HEK293 (cell line): ENCODE measurements around the gene RNASEH2A.

ENCODE experiments used
- CTCF ChIA-PET: fragments of 350-600 bp; formaldehyde crosslinking; extraction: SDS; loops from one replicate; lab custom pipeline; 2021; ENCODE audit warnings: antibody characterized with exemption; lab: Yijun Ruan, JAX
- POLR2A ChIA-PET: fragments of 300-600 bp; formaldehyde crosslinking; extraction: SDS; loops from one replicate; lab custom pipeline; 2020; ENCODE audit warnings: antibody characterized with exemption, inconsistent platforms; lab: Yijun Ruan, JAX
- H3K27ac ChIP-seq: fragments of 200-500 bp; sonication (Bioruptor generic); 2 replicates; pipeline ENCODE4 v1.5.1; 2014; ENCODE audit warnings: low read depth, low read length, control low read depth, inconsistent platforms; ENCODE audit errors: extremely low read depth
- H3K36me3 ChIP-seq, 2 experiments: fragments of 200-500 bp in 1 of 2; sonication (Bioruptor generic) in 1 of 2; 1 replicate in 1 of 2; 2 replicates in 1 of 2; pipeline ENCODE4 v1.5.1; 2014 to 2017; ENCODE audit warnings: inconsistent platforms in 2 of 2, low read length in 2 of 2; ENCODE audit not compliant: control insufficient read depth in 2 of 2, insufficient read depth in 1 of 2
- H3K4me1 ChIP-seq: fragments of 200-500 bp; sonication (Bioruptor generic); 2 replicates; pipeline ENCODE4 v1.5.1; 2014; ENCODE audit warnings: mild to moderate bottlenecking, low read length, inconsistent platforms; ENCODE audit not compliant: control insufficient read depth, insufficient read depth
- H3K4me3 ChIP-seq: 2 replicates; pipeline ENCODE4 v1.5.1; 2011; ENCODE audit warnings: low read depth, mild to moderate bottlenecking, control low read depth, low read length, moderate library complexity
- H3K9me3 ChIP-seq: fragments of 200-500 bp; sonication (Bioruptor generic); 2 replicates; pipeline ENCODE4 v1.5.1; 2014; ENCODE audit warnings: low read depth, low read length, inconsistent platforms; ENCODE audit not compliant: control insufficient read depth, insufficient read depth
- KLF16 ChIP-seq: fragments of 450-650 bp; formaldehyde crosslinking; IDR thresholded peaks from 2 replicates; pipeline ENCODE4 v1.5.1; 2017; ENCODE audit warnings: missing biosample characterization, missing genetic modification characterization
- SP2 ChIP-seq: fragments of 450-650 bp; formaldehyde crosslinking; IDR thresholded peaks from 2 replicates; pipeline ENCODE4 v1.5.1; 2016; ENCODE audit warnings: missing biosample characterization, missing genetic modification characterization
- SP3 ChIP-seq: fragments of 450-650 bp; formaldehyde crosslinking; IDR thresholded peaks from 2 replicates; pipeline ENCODE4 v1.5.1; 2016; ENCODE audit warnings: missing biosample characterization, missing genetic modification characterization
- YY2 ChIP-seq: fragments of 450-650 bp; formaldehyde crosslinking; IDR thresholded peaks from 2 replicates; pipeline ENCODE4 v1.5.1; 2016; ENCODE audit warnings: missing biosample characterization, missing genetic modification characterization
- ZBTB7A ChIP-seq: fragments of 450-650 bp; formaldehyde crosslinking; IDR thresholded peaks from 2 replicates; pipeline ENCODE4 v1.5.1; 2016; ENCODE audit warnings: low read depth, missing biosample characterization, missing genetic modification characterization
- ZFP3 ChIP-seq: fragments of 450-650 bp; formaldehyde crosslinking; IDR thresholded peaks from 2 replicates; pipeline ENCODE4 v1.5.1; 2016; ENCODE audit warnings: low read depth, missing biosample characterization, missing genetic modification characterization
- ZNF146 ChIP-seq: fragments of 450-650 bp; formaldehyde crosslinking; IDR thresholded peaks from 2 replicates; pipeline ENCODE4 v1.5.1; 2016; ENCODE audit warnings: missing biosample characterization, missing genetic modification characterization
- ZNF19 ChIP-seq: fragments of 450-650 bp; formaldehyde crosslinking; IDR thresholded peaks from 2 replicates; pipeline ENCODE4; 2016; ENCODE audit warnings: missing biosample characterization, missing genetic modification characterization, low read depth
- ZNF221 ChIP-seq: fragments of 450-650 bp; formaldehyde crosslinking; IDR thresholded peaks from 2 replicates; pipeline ENCODE4 v1.5.1; 2017; ENCODE audit warnings: missing biosample characterization, missing genetic modification characterization, borderline replicate concordance
- ZNF239 ChIP-seq: fragments of 450-650 bp; formaldehyde crosslinking; IDR thresholded peaks from 2 replicates; pipeline ENCODE4 v1.5.1; 2016; ENCODE audit warnings: missing biosample characterization, missing genetic modification characterization
- ZNF292 ChIP-seq: fragments of 450-650 bp; formaldehyde crosslinking; IDR thresholded peaks from 2 replicates; pipeline ENCODE4 v1.5.1; 2016; ENCODE audit warnings: low read depth, missing biosample characterization, missing genetic modification characterization, borderline replicate concordance
- ZNF426 ChIP-seq: fragments of 450-650 bp; formaldehyde crosslinking; IDR thresholded peaks from 2 replicates; pipeline ENCODE4 v1.5.1; 2017; ENCODE audit warnings: missing biosample characterization, missing genetic modification characterization, mild to moderate bottlenecking, inconsistent platforms, moderate library complexity
- ZNF701 ChIP-seq: fragments of 450-650 bp; formaldehyde crosslinking; IDR thresholded peaks from 2 replicates; pipeline ENCODE4 v1.5.1; 2016; ENCODE audit warnings: missing biosample characterization, missing genetic modification characterization
- ZNF707 ChIP-seq: fragments of 450-650 bp; formaldehyde crosslinking; IDR thresholded peaks from 2 replicates; pipeline ENCODE4 v1.5.1; 2016; ENCODE audit warnings: missing biosample characterization, missing genetic modification characterization
- ZNF843 ChIP-seq: fragments of 450-650 bp; formaldehyde crosslinking; IDR thresholded peaks from 2 replicates; pipeline ENCODE4 v1.5.1; 2016; ENCODE audit warnings: missing biosample characterization, missing genetic modification characterization
- TF ChIP-seq, protein P1 (sequence below): fragments of 450-650 bp; formaldehyde crosslinking; IDR thresholded peaks from 2 replicates; pipeline ENCODE4 v1.5.1; 2016; ENCODE audit warnings: missing biosample characterization, missing genetic modification characterization
- TF ChIP-seq, protein P2 (sequence below): fragments of 450-650 bp; formaldehyde crosslinking; IDR thresholded peaks from 2 replicates; pipeline ENCODE4 v1.5.1; 2016; ENCODE audit warnings: missing biosample characterization, missing genetic modification characterization
- TF ChIP-seq, protein P3 (sequence below): fragments of 450-650 bp; formaldehyde crosslinking; IDR thresholded peaks from 2 replicates; pipeline ENCODE4 v1.5.1; 2016; ENCODE audit warnings: missing biosample characterization, missing genetic modification characterization
- TF ChIP-seq, protein P4 (sequence below): fragments of 450-650 bp; formaldehyde crosslinking; IDR thresholded peaks from 2 replicates; pipeline ENCODE4 v1.5.1; 2016; ENCODE audit warnings: missing biosample characterization, missing genetic modification characterization, borderline replicate concordance

RNASEH2A gene

DNA sequence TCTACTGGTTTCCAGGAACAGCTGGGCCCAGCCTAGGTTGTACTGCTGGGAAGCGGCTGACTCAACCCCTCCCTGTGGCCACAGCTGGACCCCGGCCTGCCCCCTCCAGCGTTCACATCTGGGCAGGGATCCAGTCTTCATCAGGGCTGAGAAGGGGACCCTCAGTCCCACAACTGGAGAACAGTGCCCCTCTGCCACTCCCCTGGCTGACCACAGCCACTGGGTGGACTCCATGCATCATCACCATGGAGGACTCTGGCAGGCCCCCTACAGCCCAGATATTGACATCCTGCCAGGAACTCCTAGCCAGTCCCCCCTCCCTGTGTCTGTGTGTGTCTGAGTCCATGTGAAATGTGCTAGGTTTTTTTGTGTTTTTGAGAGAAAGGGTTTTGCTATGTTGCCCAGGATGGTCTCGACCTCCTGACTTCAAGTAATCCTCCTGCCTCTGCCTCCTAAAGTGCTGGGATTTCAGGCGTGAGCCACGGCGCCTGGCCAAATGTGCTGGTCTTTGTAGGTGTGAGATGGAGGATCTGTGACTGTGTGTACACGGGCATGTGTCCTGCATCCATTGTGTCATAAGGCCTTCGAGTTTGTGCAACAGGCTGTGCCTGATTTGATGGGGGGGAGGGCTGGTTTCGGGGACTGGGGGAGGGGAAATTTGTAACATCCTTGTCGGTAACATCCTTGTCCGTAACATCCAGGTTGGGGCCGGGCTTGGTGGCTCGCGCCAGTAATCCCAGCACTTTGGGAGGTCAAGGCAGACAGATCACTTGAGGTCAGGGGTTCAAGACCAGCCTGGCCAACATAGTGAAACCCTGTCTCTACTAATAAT is 27.0 kb upstream of the RNASEH2A start (continued):
- TF ChIP-seq, protein P1, sequence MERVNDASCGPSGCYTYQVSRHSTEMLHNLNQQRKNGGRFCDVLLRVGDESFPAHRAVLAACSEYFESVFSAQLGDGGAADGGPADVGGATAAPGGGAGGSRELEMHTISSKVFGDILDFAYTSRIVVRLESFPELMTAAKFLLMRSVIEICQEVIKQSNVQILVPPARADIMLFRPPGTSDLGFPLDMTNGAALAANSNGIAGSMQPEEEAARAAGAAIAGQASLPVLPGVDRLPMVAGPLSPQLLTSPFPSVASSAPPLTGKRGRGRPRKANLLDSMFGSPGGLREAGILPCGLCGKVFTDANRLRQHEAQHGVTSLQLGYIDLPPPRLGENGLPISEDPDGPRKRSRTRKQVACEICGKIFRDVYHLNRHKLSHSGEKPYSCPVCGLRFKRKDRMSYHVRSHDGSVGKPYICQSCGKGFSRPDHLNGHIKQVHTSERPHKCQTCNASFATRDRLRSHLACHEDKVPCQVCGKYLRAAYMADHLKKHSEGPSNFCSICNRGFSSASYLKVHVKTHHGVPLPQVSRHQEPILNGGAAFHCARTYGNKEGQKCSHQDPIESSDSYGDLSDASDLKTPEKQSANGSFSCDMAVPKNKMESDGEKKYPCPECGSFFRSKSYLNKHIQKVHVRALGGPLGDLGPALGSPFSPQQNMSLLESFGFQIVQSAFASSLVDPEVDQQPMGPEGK (tag by site-specific recombination): peak; percentile 72
- TF ChIP-seq KLF16 (tag by site-specific recombination): no peak
- no peak for TF ChIP-seq ZFP3 (tag by site-specific recombination)
- no peak for TF ChIP-seq ZNF19
- TF ChIP-seq SP2: no peak
- TF ChIP-seq, protein P2, sequence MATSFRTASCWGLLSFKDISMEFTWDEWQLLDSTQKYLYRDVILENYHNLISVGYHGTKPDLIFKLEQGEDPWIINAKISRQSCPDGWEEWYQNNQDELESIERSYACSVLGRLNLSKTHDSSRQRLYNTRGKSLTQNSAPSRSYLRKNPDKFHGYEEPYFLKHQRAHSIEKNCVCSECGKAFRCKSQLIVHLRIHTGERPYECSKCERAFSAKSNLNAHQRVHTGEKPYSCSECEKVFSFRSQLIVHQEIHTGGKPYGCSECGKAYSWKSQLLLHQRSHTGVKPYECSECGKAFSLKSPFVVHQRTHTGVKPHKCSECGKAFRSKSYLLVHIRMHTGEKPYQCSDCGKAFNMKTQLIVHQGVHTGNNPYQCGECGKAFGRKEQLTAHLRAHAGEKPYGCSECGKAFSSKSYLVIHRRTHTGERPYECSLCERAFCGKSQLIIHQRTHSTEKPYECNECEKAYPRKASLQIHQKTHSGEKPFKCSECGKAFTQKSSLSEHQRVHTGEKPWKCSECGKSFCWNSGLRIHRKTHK (tag by site-specific recombination): no peak
- no peak for TF ChIP-seq YY2 (tag by site-specific recombination)
- no peak for TF ChIP-seq ZNF426 (tag by site-specific recombination)
- TF ChIP-seq, protein P3, sequence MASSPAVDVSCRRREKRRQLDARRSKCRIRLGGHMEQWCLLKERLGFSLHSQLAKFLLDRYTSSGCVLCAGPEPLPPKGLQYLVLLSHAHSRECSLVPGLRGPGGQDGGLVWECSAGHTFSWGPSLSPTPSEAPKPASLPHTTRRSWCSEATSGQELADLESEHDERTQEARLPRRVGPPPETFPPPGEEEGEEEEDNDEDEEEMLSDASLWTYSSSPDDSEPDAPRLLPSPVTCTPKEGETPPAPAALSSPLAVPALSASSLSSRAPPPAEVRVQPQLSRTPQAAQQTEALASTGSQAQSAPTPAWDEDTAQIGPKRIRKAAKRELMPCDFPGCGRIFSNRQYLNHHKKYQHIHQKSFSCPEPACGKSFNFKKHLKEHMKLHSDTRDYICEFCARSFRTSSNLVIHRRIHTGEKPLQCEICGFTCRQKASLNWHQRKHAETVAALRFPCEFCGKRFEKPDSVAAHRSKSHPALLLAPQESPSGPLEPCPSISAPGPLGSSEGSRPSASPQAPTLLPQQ (tag by site-specific recombination): peak; percentile 29; the same call in 1 of the 2 replicates
- TF ChIP-seq ZNF221 (tag by site-specific recombination): no peak
- TF ChIP-seq ZNF239: no peak
- no peak for TF ChIP-seq ZNF701 (tag by site-specific recombination)

DNA sequence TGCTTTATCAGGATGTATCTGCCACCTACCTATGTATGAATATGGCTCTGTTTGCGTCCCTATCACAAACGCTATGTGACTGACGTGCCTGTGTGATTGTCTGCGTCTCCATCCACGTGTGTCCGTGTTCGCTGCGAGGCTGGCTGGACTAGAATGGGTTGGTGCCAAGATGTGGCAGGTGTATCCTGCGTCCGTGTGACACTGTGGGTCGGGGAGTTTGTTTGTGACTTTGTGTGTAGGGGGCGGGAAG is 24.3 kb upstream of the RNASEH2A start:
- peak overlapping the region; percentile 47 for H3K4me3 ChIP-seq
- ChIA-PET POLR2A (interaction anchor here (1.2 to 2.7 kb wide), 3 partner anchors 8 to 42 kb away, joined by 4 to 33 read pairs (median 4); partner anchors contain the start of gene JUNB), CTCF (interaction anchor here (0.7 to 11.4 kb wide), 3 partner anchors 9 to 16 kb away, joined by 3 to 234 read pairs (median 6); partner anchors contain the start of genes JUNB, PRDX2 and THSD8)
- H3K27ac ChIP-seq: no peak overlapping the region; the same call in 1 of the 2 replicates
- peaks cover 6% of the 10 kb centered on the region; the same call in 1 of the 2 replicates for H3K4me1 ChIP-seq
- no peaks in the 10 kb centered on the region for H3K36me3 ChIP-seq
- no peaks in the 10 kb centered on the region for H3K9me3 ChIP-seq
- TF ChIP-seq ZNF707 (no peak), ZNF146 (0 out of 2 replicates have a peak, but pooled peaks have one; percentile 21), ZBTB7A (tag by site-specific recombination) (peak; percentile 23), ZNF292 (no peak), ZNF843 (peak; percentile 28), SP3 (tag by site-specific recombination) (no peak)
- TF ChIP-seq, protein P4, sequence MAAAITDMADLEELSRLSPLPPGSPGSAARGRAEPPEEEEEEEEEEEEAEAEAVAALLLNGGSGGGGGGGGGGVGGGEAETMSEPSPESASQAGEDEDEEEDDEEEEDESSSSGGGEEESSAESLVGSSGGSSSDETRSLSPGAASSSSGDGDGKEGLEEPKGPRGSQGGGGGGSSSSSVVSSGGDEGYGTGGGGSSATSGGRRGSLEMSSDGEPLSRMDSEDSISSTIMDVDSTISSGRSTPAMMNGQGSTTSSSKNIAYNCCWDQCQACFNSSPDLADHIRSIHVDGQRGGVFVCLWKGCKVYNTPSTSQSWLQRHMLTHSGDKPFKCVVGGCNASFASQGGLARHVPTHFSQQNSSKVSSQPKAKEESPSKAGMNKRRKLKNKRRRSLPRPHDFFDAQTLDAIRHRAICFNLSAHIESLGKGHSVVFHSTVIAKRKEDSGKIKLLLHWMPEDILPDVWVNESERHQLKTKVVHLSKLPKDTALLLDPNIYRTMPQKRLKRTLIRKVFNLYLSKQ (tag by site-specific recombination): no peak
- TF ChIP-seq, all 188 proteins: peak for 3
